GM21381 (cell line): Measurements from ENCODE around the gene OR4X2.
"Not testable (repeated sequence)": the region's sequence is repeated elsewhere in the genome, so short reads cannot be mapped to it uniquely, and the experiment has no call there.

Experiments used
- ATAC-seq: cut with Tn5 transposase; IDR thresholded peaks from one replicate; pipeline ENCODE4 v1.9.1; 2021; ENCODE audit warnings: mild to moderate bottlenecking, moderate library complexity; ENCODE audit not compliant: unreplicated experiment

OR4X2 gene, protein sequence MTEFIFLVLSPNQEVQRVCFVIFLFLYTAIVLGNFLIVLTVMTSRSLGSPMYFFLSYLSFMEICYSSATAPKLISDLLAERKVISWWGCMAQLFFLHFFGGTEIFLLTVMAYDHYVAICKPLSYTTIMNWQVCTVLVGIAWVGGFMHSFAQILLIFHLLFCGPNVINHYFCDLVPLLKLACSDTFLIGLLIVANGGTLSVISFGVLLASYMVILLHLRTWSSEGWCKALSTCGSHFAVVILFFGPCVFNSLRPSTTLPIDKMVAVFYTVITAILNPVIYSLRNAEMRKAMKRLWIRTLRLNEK

DNA sequence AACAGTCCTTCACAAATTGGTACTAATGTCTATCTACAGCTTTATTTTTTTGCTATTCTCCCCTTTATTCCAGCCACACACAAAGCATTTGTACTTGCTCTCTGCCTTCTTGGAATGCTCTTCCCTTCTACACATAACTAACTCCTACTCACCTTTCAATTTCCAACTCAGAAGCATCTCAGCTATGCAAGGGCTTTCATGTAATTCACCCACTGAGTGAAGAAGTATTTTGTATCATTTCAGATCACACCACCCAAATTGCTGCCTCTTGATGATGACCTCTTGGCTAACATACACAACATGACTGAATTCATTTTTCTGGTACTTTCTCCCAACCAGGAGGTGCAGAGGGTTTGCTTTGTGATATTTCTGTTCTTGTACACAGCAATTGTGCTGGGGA lies at the start of gene OR4X2:
Gene OR4X2, plus strand, starts transcription at position 301 of the 400 bp plus-strand sequence. Its CDS starts 0 bp downstream, at position 301.
- no peak for ATAC-seq

DNA sequence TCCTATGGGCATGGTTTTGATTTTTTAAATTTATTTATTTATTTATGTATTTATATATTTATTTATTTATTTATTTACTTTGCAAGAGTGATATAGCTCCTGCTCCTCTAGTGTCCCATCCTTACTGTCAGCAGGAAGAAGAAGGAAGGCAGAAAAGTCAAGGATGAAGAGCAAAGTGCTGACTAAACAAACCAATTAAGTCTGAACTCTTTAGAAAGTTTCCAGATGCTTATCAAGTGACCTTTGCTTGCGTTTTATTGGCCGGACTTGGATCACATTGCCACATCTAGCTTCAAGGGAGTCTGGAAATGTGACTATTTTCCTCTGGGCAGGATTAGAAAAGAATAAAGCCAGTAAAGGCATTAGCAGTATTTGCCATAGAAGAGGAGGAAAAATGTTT lies 37.0 kb upstream of the OR4X2 start:
- no peak for ATAC-seq

DNA sequence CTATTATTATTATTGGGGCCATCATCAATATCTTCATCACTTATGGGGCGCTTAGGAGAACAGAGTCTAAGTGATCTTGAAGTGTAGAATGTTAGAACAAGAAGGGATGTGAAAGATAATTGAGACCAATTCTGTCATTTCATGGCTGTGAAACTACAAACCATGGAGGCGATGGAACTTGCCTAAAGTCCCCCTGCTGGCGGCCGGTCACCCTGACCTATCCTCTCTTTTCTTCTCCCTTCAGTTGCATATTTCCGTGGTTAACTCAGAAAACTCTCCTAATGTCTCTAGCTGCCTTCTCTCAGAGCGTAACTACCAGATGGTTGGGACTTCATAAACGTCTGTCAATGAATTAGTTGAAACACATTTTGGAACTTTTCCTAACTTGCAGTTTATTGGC lies 34.9 kb upstream of the OR4X2 start:
- ATAC-seq, result no peak

DNA sequence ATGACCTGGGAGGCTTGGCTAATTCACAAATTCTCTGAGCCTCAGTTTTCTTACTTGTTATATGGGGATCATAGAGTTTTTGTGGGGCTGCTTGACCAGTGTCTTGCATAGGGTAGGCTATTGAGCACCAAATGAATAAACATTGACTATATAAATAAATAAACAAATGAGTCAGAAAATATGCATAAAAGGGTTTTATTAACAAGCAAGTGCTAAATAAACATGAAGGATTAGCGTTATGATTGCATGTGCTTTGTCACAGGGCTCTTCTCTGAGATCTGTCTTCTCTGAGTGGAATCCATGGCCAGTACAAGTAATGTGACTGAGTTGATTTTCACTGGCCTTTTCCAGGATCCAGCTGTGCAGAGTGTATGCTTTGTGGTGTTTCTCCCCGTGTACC lies 28.4 kb upstream of the OR4X2 start, which contains the start of gene OR4B1:
Gene OR4B1, plus strand, starts transcription at position 301 of the 400 bp plus-strand sequence. Its CDS starts 0 bp downstream, at position 301.
- no peak for ATAC-seq

DNA sequence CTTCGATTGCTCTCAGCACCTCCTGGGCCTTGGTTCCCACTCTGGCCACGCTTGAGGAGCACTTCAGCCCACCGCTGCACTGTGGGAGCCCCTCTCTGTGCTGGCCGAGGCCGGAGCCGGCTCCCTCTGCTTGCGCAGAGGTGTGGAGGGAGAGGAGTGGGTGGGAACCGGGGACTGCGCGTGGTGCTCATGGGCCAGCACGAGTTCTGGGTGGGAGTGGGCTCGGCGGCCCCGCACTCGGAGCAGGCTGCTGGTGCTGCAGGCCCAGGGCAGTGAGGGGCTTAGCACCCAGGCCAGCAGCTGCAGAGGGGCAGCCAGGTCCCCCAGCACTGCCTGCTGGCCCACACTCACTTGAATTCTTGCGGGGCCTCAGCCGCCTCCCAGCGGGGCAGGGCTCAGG lies 16.1 kb upstream of the OR4X2 start:
- ATAC-seq, result no peak

DNA sequence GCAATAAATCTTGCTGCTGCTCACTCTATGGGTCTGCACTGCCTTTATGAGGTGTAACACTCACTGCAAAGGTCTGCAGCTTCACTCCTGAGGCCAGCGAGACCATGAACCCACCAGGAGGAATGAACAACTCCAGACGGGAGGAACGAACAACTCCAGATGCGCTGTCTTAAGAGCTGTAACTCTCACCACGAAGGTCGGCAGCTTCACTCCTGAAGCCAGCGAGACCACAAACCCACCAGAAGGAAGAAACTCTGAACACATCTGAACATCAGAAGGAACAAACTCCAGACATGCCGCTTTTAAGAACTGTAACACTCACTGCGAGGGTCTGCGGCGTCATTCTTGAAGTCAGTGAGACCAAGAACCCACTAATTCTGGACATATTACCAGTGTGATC lies 14.8 kb upstream of the OR4X2 start:
- ATAC-seq, result not testable (repeated sequence)

DNA sequence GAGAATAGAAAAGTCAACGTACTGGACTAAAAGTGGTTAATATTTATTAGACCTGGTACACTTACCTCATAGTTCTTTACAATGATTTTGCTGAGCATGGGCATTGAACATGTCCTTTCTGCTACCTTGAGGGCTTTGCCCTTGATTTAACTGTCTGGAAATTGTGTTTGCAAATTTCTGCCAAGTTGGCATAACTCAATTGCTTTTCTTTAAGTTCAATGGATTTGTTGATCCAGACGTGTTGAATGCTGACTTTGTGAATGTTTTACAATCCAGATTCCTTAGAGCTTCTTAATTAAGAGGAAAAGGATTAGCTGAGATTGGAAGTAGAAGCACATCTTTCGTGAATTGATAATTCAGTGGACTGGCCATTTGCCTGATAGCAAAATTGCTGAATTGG lies 7.2 kb upstream of the OR4X2 start:
- ATAC-seq, result no peak

DNA sequence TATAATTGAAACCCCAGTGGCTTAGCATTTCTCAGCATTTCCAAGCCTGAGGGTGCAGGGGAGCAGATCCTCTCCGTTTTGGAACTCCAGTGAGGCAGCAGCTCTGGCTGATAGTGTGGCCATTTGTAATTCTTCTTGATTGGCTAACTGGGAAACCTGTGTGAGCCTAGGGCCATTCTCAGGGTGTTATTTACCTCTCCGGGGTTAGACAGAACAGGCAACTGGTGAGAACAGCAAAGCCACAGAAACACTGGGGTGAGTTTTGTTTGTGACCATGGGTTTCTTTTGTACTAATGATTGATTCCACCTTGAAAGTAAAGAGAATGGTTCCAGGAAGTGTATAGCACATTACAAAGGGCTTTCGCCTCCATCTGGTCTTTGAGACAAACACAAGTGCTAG lies 2.4 kb upstream of the OR4X2 start:
- no peak for ATAC-seq

DNA sequence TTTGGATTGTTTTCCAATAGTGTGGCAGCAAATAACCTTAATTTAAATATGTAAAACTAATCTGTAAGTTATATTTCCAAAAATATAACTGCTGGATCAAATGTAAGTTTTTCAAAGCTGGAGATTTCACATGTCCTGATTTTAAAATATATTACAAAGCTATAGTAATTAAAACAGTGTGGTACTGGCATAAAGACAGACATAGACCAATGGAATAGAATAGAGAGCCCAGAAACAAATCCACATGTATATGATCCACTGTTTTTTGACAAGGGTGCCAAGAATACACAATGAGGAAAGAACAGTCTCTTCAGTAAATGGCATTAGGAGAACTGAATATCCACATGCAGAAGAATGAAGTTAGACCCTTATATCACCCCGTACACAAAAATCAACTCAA lies 4.0 kb downstream of the OR4X2 start:
- no peak for ATAC-seq

DNA sequence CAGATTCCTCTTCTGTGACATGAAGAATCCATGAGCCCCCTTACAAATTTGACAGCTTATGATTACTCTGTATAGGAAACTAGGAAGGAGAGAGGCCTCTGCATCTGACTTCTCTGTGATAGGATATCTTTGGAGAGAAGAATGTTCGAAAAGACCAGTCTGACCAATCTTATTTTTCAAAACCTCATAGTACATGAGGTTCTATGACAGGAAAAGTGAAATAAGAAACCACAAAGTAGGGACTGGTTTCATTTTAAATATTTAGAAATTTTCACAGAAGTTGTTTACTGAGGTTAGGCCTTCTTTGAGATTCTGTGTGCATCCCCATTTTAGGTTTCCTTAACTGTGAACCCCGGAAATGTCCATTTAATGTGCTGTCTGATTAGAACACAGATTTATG lies 16.7 kb downstream of the OR4X2 start:
- ATAC-seq, result no peak

DNA sequence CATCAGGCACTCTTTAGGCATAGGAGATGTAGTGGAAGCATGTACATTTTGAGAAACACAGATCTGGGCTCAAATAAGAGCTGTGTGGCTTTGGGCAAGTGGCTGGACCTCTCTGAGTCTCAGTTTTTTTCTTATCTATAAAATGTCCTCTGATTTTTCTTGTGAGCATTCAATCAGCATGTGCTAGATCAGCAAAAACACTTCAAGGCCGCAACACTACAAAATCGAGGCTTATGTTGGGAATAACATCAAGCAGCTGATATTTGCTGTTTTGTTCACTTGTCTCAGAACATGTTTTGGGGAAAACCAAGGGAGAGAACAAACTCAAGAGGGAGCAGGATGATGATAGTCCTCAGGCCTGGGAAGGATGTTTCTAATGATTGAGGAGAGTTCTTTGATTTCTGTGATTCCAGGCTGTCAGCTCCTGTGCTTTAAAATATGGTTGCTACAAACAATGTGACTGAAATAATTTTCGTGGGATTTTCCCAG lies 18.6 kb downstream of the OR4X2 start, which contains the start of gene OR4X1:
Gene OR4X1, plus strand, starts transcription at position 439 of the 489 bp plus-strand sequence. Its CDS starts 0 bp downstream, at position 439.
- ATAC-seq, result no peak

DNA sequence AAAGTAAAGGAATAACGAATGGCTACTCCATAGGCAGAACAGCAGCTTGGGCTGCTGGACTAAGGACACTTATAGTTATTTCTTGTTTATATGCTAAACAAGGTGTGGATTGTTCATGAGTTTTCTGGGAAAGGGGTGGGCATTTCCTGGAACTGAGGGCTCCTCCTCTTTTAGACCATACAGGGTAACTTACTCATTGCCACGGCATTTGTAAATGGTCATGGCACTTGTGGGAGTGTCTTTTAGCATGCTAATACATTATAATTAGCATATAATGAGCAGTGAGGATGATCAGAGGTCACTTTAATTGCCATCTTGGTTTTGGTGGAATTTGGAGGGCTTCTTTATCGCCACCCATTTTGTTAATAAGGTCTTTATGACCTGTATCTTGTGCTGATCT lies 25.7 kb downstream of the OR4X2 start:
- ATAC-seq, result no peak

DNA sequence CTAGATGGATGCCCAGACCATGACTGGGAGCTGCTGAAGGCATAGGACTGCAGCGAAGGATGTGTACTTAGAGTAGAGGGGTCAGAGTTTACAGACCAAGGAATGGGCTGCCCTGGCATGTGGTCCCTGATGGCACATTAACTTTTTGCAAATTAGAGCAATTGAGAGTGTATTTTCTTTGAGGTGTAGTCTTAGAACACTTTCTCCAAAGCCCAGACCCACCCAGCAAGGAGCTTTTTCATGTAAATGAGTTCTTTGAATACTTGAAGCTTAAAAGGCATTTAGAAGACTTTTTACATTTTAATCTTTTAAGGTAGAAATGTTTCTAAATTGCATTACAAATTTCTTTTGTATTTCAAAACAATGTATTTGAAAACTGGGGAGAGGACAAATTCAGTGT lies 27.7 kb downstream of the OR4X2 start:
- no peak for ATAC-seq
